Motor neuron (in vitro differentiated cells): ENCODE data around the gene PTTG1. TPM values are rescaled to one million over a fixed set of nuclear protein-coding genes. Genes with fewer than 3 reads are reported as not detected.
"Not testable (repeated sequence)": the region's sequence is repeated elsewhere in the genome, so short reads cannot be mapped to it uniquely, and the experiment has no call there.

Experiments used
- ATAC-seq, 8 experiments: fragments of 200-7000 bp; cut with Tn5 transposase; replicated peaks in 6 of 8; 2 replicates each; pipeline ENCODE4 v1.8.0; 2021; ENCODE audit warnings: mild to moderate bottlenecking in 8 of 8, moderate library complexity in 8 of 8
- H3K27ac ChIP-seq, 2 donors: fragments of 250-450 bp; sonication (Bioruptor Pico); 2 replicates each; pipeline ENCODE4 v1.9.0; 2021; ENCODE audit warnings: antibody characterized with exemption in 2 of 2, mild to moderate bottlenecking in 2 of 2, moderate library complexity in 1 of 2
- H3K4me1 ChIP-seq, 2 donors: fragments of 250-450 bp; sonication (Bioruptor Pico); replicated peaks in 1 of 2; 2 replicates each; pipeline ENCODE4 v1.6.1; 2021; ENCODE audit warnings: antibody characterized with exemption in 2 of 2, mild to moderate bottlenecking in 2 of 2, moderate library complexity in 1 of 2
- H3K4me3 ChIP-seq, 5 donors: fragments of 250-450 bp; sonication (Bioruptor Pico); 2 replicates each; pipeline ENCODE4 v1.9.0; 2021; ENCODE audit warnings: antibody characterized with exemption in 5 of 5, mild to moderate bottlenecking in 5 of 5, moderate library complexity in 4 of 5
- WGBS, 10 experiments: fragments of 450-650 bp; shearing (Covaris generic); methylation state at CpG; one replicate each; pipeline ENCODE4 v1.0.0; 2022; 5-methylcytosine and 5-hydroxymethylcytosine counted together
- in situ Hi-C, 9 experiments: fragments of 400-800 bp; cut with MboI; loops; one replicate each; pipeline ENCODE4 v1.15.0; 2021; ENCODE audit warnings: low sequenced_read_pairs in 9 of 9, low pct_unique_long_range_greater_than_20kb in 2 of 9; ENCODE audit not compliant: unreplicated experiment in 9 of 9
- total RNA-seq, 8 experiments: library from RNA; unstranded; fragments of 300-600 nt; gene quantifications; 2 replicates each; pipeline versions ENCODE4 v1.2.3 to v1.2.4, GENCODE V29; 2022

PTTG1 gene
- total RNA-seq, 8 experiments from 2014 or later = 3.1 to 201 (median 21.9) TPM

DNA sequence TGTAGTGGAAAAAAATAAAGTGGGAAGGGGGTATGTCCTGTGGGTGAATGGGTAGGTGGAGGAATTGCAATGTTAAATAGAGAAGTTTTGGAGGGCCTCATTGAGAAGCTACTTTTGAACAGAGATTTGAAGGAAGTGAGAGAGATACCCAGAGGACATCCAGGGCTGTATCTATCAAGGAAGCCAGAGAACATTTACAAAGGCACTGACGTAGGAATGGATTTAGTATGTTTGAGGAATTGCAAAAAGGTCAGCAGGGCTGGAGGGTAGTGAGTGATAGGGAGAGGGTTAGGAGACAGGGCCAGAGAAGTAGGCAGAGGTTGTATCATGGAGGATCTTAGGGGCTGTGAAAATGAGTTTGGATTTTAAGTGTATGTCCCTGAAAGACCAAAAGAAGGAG, 13.9 kb downstream of the PTTG1 start:
- no peak for ATAC-seq
- in situ Hi-C loops = no loop called here

DNA sequence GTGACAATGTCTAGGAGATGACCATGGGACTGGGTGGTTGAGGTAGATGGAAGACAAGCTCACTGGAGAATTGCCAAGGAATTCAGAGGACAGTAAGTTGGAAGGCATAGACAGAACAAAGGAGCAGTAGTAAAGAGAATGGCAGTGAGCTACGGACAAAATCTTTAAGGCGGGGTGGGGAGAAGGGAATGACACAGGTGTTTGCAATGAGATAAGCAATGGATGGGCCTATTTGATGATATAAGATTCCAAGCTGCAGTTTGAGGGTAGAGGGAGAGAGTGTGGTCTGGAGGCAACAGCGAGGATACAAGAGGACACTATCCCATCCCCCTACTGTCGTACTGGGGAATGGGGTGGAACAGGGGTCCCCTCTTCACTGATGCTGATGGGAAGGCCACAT, 14.4 kb downstream of the PTTG1 start:
- no peak for ATAC-seq
- no peak overlapping the region for H3K4me3 ChIP-seq
- in situ Hi-C loops = no loop called here
- no peak overlapping the region for H3K27ac ChIP-seq
- H3K4me1 ChIP-seq = peaks cover 19 to 21% of the 10 kb centered on the region in 2 donors
- 68 to 100% (median 91%) methylated on average over 1 to 4 of the region's 4 CpGs; no CpG with 5 or more reads in 1 of the 10 experiments for WGBS, 10 experiments

More for the DNA sequence above, 13.9 kb downstream of the PTTG1 start:
- no peak overlapping the region for H3K27ac ChIP-seq
- WGBS, 10 experiments = 40 to 100% (median 100%) methylated on average over 1 of the region's 1 CpG; no CpG with 5 or more reads in 1 of the 10 experiments
- H3K4me3 ChIP-seq = no peak overlapping the region
- peaks cover 19 to 21% of the 10 kb centered on the region in 2 donors for H3K4me1 ChIP-seq

- in situ Hi-C loops = not testable (repeated sequence)
- WGBS, 10 experiments = 19 to 82% (median 63%) methylated on average over 1 to 4 of the region's 6 CpGs; no CpG with 5 or more reads in 4 of the 10 experiments
These were observed 15.0 kb downstream of the PTTG1 start for GRCh38 chr5:160436661-160437060.

GRCh38 chr5:160437271-160437670, 15.6 kb downstream of the PTTG1 start:
- Histone ChIP-seq H3K4me1 (peaks cover 16 to 19% of the 10 kb centered on the region in 2 donors), H3K4me3 (no peak overlapping the region), H3K27ac (no peak overlapping the region)
- no peak for ATAC-seq
- in situ Hi-C loops = no loop called here

More at GRCh38 chr5:160436661-160437060, 15.0 kb downstream of the PTTG1 start:
- not testable (repeated sequence) for ATAC-seq, H3K27ac ChIP-seq, H3K4me3 ChIP-seq
- H3K4me1 ChIP-seq = peaks cover 19 to 21% of the 10 kb centered on the region in 2 donors

GRCh38 chr5:160438316-160439204, 16.9 kb downstream of the PTTG1 start:
- no peak overlapping the region for H3K27ac ChIP-seq
- in situ Hi-C loops = no loop called here

GRCh38 chr5:160439205-160439600, 17.5 kb downstream of the PTTG1 start:
- ATAC-seq = peak; percentile 79 to 95 (median 87)
- in situ Hi-C loops = no loop called here
- WGBS, 10 experiments = 0 to 76% (median 24%) methylated on average over 1 to 6 of the region's 11 CpGs; no CpG with 5 or more reads in 2 of the 10 experiments
- H3K4me3 ChIP-seq = peak overlapping the region in 1 of 5 donors; percentile 0
- no peak overlapping the region for H3K27ac ChIP-seq
- H3K4me1 ChIP-seq = peaks cover 2 to 5% of the 10 kb centered on the region in 2 donors

More at GRCh38 chr5:160438316-160439204, 16.9 kb downstream of the PTTG1 start:
- peak in 7 of 8 experiments; percentile 0 to 79 (median 12) for ATAC-seq
- 0 to 67% (median 23%) methylated on average over 1 to 11 of the region's 18 CpGs for WGBS, 10 experiments
- peaks cover 8 to 11% of the 10 kb centered on the region in 2 donors for H3K4me1 ChIP-seq
- H3K4me3 ChIP-seq = peak overlapping the region in 1 of 5 donors; percentile 0

- no peak for ATAC-seq
- 0 to 80% (median 33%) methylated on average over 1 of the region's 1 CpG; no CpG with 5 or more reads in 5 of the 10 experiments for WGBS, 10 experiments
- H3K4me1 ChIP-seq = no peaks in the 10 kb centered on the region
- in situ Hi-C loops = no loop called here
- no peak overlapping the region for H3K27ac ChIP-seq
- H3K4me3 ChIP-seq = no peak overlapping the region
These were observed 19.7 kb downstream of the PTTG1 start for GRCh38 chr5:160441311-160441781.

- 33 to 89% (median 79%) methylated on average over 1 to 3 of the region's 4 CpGs; no CpG with 5 or more reads in 2 of the 10 experiments for WGBS, 10 experiments
- in situ Hi-C loops = no loop called here
- H3K4me1 ChIP-seq = no peaks in the 10 kb centered on the region
- H3K27ac ChIP-seq = no peak overlapping the region
- no peak overlapping the region for H3K4me3 ChIP-seq
- ATAC-seq = no peak
These were observed 21.3 kb downstream of the PTTG1 start for GRCh38 chr5:160442824-160443431.

GRCh38 chr5:160444407-160444806, 22.8 kb downstream of the PTTG1 start:
- in situ Hi-C loops = no loop called here
- no peak for ATAC-seq
- no peaks in the 10 kb centered on the region for H3K4me1 ChIP-seq
- 13 to 100% (median 88%) methylated on average over 1 of the region's 1 CpG; no CpG with 5 or more reads in 1 of the 10 experiments for WGBS, 10 experiments
- H3K27ac ChIP-seq = no peak overlapping the region
- H3K4me3 ChIP-seq = no peak overlapping the region

GRCh38 chr5:160445132-160445531, 23.5 kb downstream of the PTTG1 start:
- Histone ChIP-seq H3K4me1 (no peaks in the 10 kb centered on the region), H3K27ac (no peak overlapping the region), H3K4me3 (no peak overlapping the region)
- 0 to 93% (median 75%) methylated on average over 1 of the region's 1 CpG; no CpG with 5 or more reads in 1 of the 10 experiments for WGBS, 10 experiments
- in situ Hi-C loops = no loop called here
- no peak for ATAC-seq

GRCh38 chr5:160445751-160446150, 24.1 kb downstream of the PTTG1 start:
- ATAC-seq = no peak
- H3K4me1 ChIP-seq = no peaks in the 10 kb centered on the region
- no peak overlapping the region for H3K27ac ChIP-seq
- in situ Hi-C loops = no loop called here
- no peak overlapping the region for H3K4me3 ChIP-seq

GRCh38 chr5:160448886-160449285, 27.2 kb downstream of the PTTG1 start:
- ATAC-seq = no peak
- Histone ChIP-seq H3K4me1 (no peaks in the 10 kb centered on the region), H3K4me3 (no peak overlapping the region), H3K27ac (no peak overlapping the region)
- 29 to 100% (median 94%) methylated on average over 1 of the region's 1 CpG; no CpG with 5 or more reads in 4 of the 10 experiments for WGBS, 10 experiments
- in situ Hi-C loops = no loop called here

DNA sequence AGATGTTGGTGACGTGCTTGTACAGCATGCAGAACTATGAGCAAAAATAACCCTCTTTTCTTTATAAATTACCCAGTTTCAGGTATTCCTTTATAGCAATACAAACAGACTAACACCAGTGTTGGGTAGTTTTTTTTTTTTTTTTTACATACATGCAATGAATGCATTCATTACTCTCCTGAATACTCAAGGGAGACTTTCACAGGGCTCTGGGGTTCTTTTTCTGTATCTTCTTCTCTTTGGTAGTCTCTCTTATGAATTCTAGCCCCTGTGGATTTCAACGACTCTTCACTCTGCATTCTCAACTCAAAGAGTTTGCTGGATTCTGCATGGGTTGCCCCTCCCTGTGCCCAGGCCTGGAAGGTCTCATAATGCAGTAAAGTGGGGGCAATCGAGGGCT, 27.8 kb downstream of the PTTG1 start:
- no peak for ATAC-seq
- H3K4me3 ChIP-seq = no peak overlapping the region
- no peak overlapping the region for H3K27ac ChIP-seq
- no peaks in the 10 kb centered on the region for H3K4me1 ChIP-seq
- WGBS, 10 experiments = 48 to 100% (median 85%) methylated on average over 1 to 3 of the region's 3 CpGs
- in situ Hi-C loops = no loop called here
